ENCODE results near the gene CREB5.

GRCh38 chr7:28671526-28671925 is 259.2 kb downstream of the CREB5 start:
- TF ChIP-seq, protein P1, sequence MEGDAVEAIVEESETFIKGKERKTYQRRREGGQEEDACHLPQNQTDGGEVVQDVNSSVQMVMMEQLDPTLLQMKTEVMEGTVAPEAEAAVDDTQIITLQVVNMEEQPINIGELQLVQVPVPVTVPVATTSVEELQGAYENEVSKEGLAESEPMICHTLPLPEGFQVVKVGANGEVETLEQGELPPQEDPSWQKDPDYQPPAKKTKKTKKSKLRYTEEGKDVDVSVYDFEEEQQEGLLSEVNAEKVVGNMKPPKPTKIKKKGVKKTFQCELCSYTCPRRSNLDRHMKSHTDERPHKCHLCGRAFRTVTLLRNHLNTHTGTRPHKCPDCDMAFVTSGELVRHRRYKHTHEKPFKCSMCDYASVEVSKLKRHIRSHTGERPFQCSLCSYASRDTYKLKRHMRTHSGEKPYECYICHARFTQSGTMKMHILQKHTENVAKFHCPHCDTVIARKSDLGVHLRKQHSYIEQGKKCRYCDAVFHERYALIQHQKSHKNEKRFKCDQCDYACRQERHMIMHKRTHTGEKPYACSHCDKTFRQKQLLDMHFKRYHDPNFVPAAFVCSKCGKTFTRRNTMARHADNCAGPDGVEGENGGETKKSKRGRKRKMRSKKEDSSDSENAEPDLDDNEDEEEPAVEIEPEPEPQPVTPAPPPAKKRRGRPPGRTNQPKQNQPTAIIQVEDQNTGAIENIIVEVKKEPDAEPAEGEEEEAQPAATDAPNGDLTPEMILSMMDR (IDR thresholded peaks at IDR 0.05), result no peak
- no peak for TF ChIP-seq POLR2AphosphoS5 (IDR thresholded peaks at IDR 0.05)
- no peak for TF ChIP-seq POLR2A (IDR thresholded peaks at IDR 0.05)
